ENCODE data around the gene PPP2R5C.

DNA sequence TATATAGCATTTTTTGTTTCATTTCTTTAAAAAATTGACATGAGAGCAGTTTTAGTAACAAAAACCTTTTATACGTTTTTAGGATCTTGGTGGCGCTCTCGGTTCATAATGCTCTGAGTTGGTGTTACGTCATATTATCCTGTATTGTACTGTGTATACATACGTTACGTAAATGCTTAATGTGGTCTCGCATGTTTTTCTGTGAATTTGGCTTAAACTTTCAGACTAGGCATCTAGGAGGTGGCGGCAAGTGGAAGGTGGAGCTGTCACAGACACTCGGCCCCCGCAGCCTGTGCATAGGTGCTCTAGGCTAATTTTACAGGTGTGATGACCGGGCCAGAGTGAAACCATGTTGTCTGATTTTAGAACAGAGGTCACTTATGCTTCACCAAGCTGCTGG lies 60.0 kb downstream of the PPP2R5C start:
- TF ChIP-seq, protein P1, sequence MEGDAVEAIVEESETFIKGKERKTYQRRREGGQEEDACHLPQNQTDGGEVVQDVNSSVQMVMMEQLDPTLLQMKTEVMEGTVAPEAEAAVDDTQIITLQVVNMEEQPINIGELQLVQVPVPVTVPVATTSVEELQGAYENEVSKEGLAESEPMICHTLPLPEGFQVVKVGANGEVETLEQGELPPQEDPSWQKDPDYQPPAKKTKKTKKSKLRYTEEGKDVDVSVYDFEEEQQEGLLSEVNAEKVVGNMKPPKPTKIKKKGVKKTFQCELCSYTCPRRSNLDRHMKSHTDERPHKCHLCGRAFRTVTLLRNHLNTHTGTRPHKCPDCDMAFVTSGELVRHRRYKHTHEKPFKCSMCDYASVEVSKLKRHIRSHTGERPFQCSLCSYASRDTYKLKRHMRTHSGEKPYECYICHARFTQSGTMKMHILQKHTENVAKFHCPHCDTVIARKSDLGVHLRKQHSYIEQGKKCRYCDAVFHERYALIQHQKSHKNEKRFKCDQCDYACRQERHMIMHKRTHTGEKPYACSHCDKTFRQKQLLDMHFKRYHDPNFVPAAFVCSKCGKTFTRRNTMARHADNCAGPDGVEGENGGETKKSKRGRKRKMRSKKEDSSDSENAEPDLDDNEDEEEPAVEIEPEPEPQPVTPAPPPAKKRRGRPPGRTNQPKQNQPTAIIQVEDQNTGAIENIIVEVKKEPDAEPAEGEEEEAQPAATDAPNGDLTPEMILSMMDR (IDR thresholded peaks at IDR 0.05; ENCODE audit: poor library complexity, severe bottlenecking), result no peak
- TF ChIP-seq MXI1 (conservative IDR thresholded peaks at IDR 0.05; ENCODE audit: poor library complexity, severe bottlenecking) (no peak), EP300 (conservative IDR thresholded peaks at IDR 0.05; ENCODE audit: poor library complexity, severe bottlenecking) (no peak), POLR2AphosphoS5 (IDR thresholded peaks at IDR 0.05) (no peak), RAD21 (conservative IDR thresholded peaks at IDR 0.05) (no peak), EZH2 (IDR thresholded peaks at IDR 0.05; ENCODE audit: borderline replicate concordance, insufficient read depth, low read length, poor library complexity, severe bottlenecking) (no peak), TAF1 (IDR thresholded peaks at IDR 0.05; ENCODE audit: low read depth) (no peak), SMC3 (conservative IDR thresholded peaks at IDR 0.05; ENCODE audit: poor library complexity) (no peak)
- TF ChIP-seq, protein P2, sequence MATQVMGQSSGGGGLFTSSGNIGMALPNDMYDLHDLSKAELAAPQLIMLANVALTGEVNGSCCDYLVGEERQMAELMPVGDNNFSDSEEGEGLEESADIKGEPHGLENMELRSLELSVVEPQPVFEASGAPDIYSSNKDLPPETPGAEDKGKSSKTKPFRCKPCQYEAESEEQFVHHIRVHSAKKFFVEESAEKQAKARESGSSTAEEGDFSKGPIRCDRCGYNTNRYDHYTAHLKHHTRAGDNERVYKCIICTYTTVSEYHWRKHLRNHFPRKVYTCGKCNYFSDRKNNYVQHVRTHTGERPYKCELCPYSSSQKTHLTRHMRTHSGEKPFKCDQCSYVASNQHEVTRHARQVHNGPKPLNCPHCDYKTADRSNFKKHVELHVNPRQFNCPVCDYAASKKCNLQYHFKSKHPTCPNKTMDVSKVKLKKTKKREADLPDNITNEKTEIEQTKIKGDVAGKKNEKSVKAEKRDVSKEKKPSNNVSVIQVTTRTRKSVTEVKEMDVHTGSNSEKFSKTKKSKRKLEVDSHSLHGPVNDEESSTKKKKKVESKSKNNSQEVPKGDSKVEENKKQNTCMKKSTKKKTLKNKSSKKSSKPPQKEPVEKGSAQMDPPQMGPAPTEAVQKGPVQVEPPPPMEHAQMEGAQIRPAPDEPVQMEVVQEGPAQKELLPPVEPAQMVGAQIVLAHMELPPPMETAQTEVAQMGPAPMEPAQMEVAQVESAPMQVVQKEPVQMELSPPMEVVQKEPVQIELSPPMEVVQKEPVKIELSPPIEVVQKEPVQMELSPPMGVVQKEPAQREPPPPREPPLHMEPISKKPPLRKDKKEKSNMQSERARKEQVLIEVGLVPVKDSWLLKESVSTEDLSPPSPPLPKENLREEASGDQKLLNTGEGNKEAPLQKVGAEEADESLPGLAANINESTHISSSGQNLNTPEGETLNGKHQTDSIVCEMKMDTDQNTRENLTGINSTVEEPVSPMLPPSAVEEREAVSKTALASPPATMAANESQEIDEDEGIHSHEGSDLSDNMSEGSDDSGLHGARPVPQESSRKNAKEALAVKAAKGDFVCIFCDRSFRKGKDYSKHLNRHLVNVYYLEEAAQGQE (IDR thresholded peaks at IDR 0.05; ENCODE audit: borderline replicate concordance), result no peak
